ENCODE measurements around the gene LDB2.

The LDB2 gene

DNA sequence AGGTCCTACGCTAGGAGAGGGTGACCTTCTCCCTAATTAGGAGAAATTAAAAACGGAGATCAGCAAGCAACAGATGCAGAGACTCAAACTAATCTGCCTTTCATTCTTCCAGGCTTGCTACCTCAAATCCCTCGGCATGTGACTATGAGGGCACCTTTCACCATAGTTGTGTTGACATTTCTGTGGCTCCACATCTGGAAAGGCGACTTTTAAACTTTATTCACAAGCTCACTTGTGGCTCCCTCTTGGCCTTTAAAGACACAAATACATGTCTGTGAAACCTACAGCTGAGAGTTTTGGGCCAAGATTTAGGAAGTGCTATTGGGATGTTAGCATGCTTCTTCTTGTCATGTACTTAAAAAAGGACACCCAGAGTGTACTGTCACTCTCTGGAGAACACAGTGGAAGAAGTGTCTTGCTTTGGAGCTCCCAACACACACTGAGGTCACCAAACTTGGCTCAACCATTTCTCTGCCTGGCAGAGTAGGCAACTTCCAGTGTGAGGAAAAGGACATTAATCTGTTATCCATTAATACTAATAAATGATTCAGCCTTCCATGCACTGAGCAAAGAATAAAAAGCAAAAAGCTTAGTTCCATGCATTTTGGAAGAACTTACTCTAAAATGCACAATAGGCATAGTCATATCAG is 60.1 kb downstream of the LDB2 start:
- no peak for DNase-seq

GRCh38 chr4:16837475-16837874 is 61.0 kb downstream of the LDB2 start:
- DNase-seq, result no peak

- DNase-seq, result no peak
Observed at GRCh38 chr4:16836324-16836723, 62.1 kb downstream of the LDB2 start.

- no peak for DNase-seq
Observed at GRCh38 chr4:16835597-16836247, 62.7 kb downstream of the LDB2 start.

GRCh38 chr4:16834814-16835213 is 63.6 kb downstream of the LDB2 start:
- no peak for DNase-seq

GRCh38 chr4:16833722-16834121 is 64.7 kb downstream of the LDB2 start:
- DNase-seq, result no peak

- no peak for DNase-seq
Observed at GRCh38 chr4:16830081-16830480, 68.4 kb downstream of the LDB2 start.

- no peak for DNase-seq
Observed at GRCh38 chr4:16827794-16828724, 70.4 kb downstream of the LDB2 start.

DNA sequence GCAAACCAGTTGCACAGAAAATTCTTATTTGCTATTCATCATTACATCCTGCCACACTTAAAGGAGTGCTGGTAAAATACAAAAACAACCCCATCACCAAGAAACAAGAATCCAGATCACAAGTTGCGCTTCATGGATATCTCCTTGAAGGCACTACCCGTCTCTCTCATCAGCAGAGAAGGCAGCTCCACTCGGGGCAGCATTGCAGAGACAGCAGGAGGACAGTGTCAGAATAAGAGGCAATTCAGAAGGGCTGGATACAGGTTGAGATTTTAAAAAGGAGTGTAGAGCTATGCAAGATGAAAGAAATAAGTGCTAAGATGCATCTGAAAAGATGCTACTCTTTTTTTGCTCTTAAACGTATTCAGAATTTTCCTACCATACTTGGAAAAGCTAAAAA is 71.4 kb downstream of the LDB2 start:
- no peak for DNase-seq

- DNase-seq, result no peak
Observed at GRCh38 chr4:16826406-16826910, 72.0 kb downstream of the LDB2 start.

DNA sequence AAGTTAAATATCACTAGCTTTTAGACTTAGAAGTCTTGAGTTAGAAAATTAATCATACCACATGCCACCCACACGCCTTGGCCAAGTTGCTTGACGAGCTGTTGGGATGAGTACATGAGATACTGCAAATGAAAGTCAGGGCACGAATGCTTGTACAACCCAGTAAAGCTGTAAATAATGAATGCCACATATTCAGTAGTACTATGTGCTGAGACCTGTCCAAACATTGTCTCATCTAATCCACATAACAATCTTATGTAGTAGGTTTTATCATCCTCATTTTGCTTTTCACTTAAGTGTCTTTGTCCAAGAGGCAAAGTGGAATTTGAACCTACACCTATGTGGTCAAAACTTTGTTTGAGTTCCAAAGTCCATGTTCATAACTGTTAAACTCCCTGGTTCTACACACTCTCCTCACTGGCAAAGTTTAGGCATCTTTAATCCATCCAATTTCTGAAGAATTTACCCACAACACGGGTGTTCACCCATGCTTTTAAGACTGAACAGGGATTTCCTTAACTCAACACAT is 74.1 kb downstream of the LDB2 start:
- no peak for DNase-seq

- DNase-seq, result no peak
Observed at GRCh38 chr4:16820329-16820728, 78.1 kb downstream of the LDB2 start.

DNA sequence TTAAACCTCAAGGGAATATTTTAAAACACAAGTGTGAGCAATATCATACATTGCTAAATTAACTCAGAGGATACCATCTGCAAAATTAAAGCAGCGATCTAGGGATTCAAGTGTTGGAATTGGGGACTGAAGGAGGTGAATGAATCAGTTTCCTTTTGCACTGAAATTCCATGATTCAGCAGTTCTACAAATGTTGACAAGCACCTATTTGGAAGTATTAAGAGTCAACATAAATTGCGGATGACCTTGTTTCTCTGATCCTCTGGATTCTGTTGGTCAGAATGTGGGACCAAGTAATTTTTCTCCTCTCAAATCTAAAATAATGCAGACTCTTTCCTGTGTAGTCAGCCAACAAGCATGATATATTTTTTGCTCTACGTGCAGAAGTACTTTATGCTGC is 78.8 kb downstream of the LDB2 start:
- DNase-seq, result no peak

- DNase-seq, result no peak
Observed at GRCh38 chr4:16818005-16818404, 80.4 kb downstream of the LDB2 start.

DNA sequence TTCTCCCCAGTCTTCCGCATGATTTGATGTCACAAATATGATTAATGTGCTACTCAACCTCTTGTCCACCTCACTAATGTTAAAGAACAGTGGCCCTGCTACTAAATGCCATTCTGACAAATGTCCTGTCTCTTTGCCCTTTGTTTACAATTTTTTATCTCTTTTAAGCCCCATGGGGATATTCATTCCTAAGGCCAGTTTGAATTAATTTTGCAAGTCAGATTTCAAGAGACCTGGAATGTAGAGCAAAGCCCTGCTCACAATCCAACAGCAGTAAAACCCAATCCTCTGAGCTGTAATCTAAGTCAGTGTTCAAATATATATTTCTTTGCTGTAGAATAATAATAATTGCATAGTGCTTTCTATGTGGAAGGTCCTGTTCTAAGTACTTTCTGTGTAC is 81.2 kb downstream of the LDB2 start:
- DNase-seq, result no peak

DNA sequence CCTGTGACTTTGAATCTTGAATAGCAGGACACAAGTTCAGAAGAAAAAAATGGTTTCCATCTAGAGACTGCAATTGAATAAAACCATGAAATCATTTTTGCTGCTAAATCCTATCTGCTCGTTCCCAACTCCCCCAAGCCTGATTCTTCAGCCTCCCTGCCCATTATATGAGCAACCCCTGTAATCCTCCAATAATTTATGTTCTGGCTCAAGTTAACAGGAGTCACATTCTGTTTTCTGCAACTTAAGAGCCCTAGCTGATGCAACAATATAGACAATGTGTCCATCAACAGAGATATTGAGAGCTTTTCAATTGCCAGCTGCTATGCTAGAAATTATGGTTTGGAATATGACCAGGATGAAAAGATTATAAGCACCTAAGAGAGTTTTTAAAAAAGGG is 84.1 kb downstream of the LDB2 start:
- no peak for DNase-seq

DNA sequence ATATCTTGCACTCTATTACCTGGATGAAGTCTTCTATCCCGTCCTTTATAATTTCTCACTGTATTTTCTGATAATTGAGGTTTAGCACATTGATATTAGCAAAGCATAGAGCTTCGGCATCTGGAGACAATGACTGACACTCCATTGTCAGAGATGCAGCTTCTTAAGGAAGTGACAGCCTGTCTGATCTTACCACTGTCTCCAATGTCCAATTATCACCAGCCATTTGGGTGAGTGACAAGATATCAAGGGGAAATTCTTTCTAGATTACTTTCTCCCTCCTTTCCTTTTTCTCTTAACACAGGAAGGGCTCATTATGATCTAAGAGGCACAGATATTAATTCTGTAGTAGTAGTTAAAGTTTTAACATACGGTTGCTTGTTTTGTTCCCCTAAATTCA is 86.4 kb downstream of the LDB2 start:
- DNase-seq, result no peak

DNA sequence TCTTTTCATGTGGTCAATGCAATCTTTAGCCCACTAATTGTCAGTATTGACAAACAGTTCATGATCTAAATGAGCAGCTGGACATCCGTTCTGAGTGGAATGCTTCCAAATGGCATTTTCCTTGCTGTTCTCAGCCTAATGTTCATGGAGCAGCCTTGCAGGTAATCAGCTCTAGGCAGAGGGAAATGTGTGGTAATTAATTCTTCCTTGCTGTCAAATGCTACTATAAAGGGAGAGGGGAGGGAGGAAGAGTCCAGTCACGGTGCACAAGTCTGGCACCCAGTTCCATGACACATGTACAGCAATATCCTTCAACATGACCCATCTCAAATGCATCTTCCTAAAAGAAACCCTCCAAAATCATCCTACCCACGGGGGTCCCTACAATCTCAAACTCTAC is 88.5 kb downstream of the LDB2 start:
- DNase-seq, result no peak

GRCh38 chr4:16809064-16809463 is 89.4 kb downstream of the LDB2 start:
- no peak for DNase-seq

- no peak for DNase-seq
Observed at GRCh38 chr4:16807355-16807754, 91.1 kb downstream of the LDB2 start.

DNA sequence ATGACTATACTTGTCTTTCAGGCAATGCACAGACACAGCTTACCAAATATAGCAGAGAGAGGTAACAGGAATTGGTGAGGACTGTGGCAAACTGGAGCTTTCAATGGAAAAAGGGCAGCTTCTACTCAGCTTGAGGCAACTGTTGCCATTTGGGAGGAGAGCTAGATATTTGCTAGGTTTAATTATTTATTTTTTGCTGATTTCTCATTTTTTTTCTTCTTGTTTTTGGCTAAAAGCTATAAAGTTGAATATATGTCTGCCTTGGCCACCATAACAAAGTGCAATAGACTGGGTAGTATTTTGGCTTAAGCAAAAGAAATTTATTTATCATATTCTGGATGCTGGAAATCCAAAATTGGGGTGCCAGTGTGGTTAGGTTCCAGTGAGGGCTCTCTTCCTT is 93.9 kb downstream of the LDB2 start:
- DNase-seq, result no peak

DNA sequence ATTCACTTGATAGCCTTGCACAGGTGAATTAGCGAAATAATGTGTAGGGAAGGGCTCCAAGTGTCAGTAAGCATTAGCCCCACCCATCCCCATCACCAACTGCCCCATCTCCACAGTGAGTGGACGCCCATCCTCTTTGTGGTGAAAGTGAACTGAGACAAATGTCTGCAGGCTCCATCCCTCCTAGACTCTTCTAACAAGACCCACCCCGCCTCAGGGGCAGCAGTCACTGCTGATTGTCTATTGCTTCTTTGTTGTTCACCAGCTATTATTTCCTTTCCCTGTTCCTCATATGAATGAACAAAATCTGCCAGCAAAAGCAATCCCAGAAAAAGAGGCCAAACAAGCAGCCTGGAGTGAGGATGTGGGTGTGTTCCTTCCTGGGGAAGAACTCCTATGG is 96.4 kb downstream of the LDB2 start:
- no peak for DNase-seq

DNA sequence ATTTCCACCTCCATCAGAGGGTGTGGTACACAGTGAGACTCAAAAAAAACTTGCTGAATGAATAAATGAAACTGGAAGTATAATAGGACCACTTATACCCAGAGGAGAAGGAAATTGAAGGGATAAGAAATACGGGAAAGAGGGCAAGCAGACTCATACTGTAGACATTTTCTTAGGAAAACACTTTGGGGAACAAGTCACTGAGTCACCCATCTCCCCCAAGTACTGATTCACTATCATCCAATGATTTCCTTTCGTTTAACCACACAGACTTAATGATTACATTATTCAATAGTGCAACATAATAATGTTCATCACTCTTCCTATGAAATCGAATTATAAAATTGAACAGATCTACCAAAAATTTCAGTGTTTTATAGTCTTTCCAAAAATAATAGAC is 97.1 kb downstream of the LDB2 start:
- DNase-seq, result no peak

All from KG1 (cell line).